Mucosa of gallbladder (tissue), 1 donor: ENCODE data around the gene SIRT3. TPM values are rescaled to one million over a fixed set of nuclear protein-coding genes. Genes with fewer than 3 reads are reported as not detected.
A peak's percentile ranks its signal among the peaks of the same experiment; 100 is the strongest.
"Not testable (repeated sequence)": the region's sequence is repeated elsewhere in the genome, so short reads cannot be mapped to it uniquely, and the experiment has no call there.

ENCODE experiments used
- DNase-seq: peaks from one replicate; pipeline ENCODE4 v3.0.0-alpha.2; 2020; ENCODE audit warnings: low spot score
- total RNA-seq: library from RNA; stranded (reverse); gene quantifications from one replicate; pipeline ENCODE4 v1.2.1, GENCODE V29; 2021
- donor health status: DM: no; HTN: no; CAD: no.

SIRT3 gene
- total RNA-seq, 1 donor from 2014 or later, result 19.0 TPM

- DNase-seq, result peak; percentile 9
Observed at GRCh38 chr11:203056-203944, 32.8 kb downstream of the SIRT3 start.

GRCh38 chr11:202490-202889 is 33.7 kb downstream of the SIRT3 start:
- DNase-seq, result no peak

GRCh38 chr11:201966-202365 is 34.2 kb downstream of the SIRT3 start:
- DNase-seq, result no peak

GRCh38 chr11:200224-201003 is 35.7 kb downstream of the SIRT3 start:
- peak; percentile 8 for DNase-seq

GRCh38 chr11:199782-200181 is 36.4 kb downstream of the SIRT3 start:
- peak; percentile 9 for DNase-seq

- peak; percentile 9 for DNase-seq
Observed at GRCh38 chr11:199004-199581, 37.0 kb downstream of the SIRT3 start.

- no peak for DNase-seq
Observed at GRCh38 chr11:198236-198806, 37.8 kb downstream of the SIRT3 start.

GRCh38 chr11:197741-198235 is 38.4 kb downstream of the SIRT3 start:
- no peak for DNase-seq

GRCh38 chr11:196786-197731 is 39.1 kb downstream of the SIRT3 start:
- no peak for DNase-seq

GRCh38 chr11:193481-193880 is 42.7 kb downstream of the SIRT3 start:
- DNase-seq, result peak; percentile 10

- not testable (repeated sequence) for DNase-seq
Observed at GRCh38 chr11:192674-193128, 43.4 kb downstream of the SIRT3 start, which contains the start of gene SCGB1C1. SCGB1C1 (plus strand) TSS chr11:193078; CDS start chr11:193100, 22 bp downstream.

- DNase-seq, result not testable (repeated sequence)
Observed at GRCh38 chr11:191490-192478, 44.4 kb downstream of the SIRT3 start.

- DNase-seq, result not testable (repeated sequence)
Observed at GRCh38 chr11:190546-190945, 45.6 kb downstream of the SIRT3 start.

GRCh38 chr11:189843-190311 is 46.3 kb downstream of the SIRT3 start:
- DNase-seq, result peak; percentile 9

- DNase-seq, result not testable (repeated sequence)
Observed at GRCh38 chr11:189200-189783, 46.9 kb downstream of the SIRT3 start.

- not testable (repeated sequence) for DNase-seq
Observed at GRCh38 chr11:180242-180641, 55.9 kb downstream of the SIRT3 start.
